Measurements from ENCODE around the gene POU6F2.

POU6F2 gene

DNA sequence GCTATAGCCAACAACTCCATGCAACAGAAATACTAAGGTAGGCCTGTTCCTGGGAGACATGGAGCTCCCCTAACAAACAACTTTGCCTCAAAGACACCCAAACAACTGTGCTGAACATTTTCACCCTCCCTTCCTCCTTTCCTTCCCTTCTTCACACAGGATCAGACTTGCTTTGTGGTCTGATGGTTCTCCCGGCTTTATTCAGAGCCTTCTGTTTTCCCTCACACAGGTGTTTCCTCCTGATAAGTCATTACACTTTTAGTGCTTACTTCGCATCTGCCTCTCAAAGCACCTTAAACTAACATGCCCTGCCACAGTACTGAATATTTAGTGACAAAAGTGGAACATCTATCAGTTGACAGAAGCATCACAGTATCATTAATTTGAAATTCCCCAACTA lies 532.2 kb downstream of the POU6F2 start:
- no peak for DNase-seq (ENCODE audit: low read depth)

DNA sequence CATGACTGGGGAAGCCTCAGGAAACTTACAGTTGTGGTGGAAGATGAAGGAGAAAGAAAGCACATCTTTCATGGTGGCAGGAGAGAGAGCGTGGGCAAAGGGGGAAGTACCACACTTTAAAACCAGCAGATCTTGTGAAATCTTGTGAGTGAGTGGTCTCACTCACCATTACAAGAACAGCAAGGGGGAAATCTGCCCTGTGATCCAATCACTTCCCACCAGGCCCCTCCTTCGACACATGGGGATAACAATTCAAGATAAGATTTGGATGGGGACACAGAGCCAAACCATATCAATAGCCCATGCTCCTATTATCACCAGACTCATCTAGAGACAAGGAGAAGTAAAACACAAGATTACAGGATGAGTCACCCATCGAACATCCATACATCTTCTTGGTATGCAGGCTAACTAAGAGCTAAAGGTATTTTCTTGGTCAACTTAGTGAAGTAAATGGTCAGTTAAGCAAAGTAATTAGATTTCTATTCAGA lies 533.2 kb downstream of the POU6F2 start:
- no peak for DNase-seq (ENCODE audit: low read depth)

DNA sequence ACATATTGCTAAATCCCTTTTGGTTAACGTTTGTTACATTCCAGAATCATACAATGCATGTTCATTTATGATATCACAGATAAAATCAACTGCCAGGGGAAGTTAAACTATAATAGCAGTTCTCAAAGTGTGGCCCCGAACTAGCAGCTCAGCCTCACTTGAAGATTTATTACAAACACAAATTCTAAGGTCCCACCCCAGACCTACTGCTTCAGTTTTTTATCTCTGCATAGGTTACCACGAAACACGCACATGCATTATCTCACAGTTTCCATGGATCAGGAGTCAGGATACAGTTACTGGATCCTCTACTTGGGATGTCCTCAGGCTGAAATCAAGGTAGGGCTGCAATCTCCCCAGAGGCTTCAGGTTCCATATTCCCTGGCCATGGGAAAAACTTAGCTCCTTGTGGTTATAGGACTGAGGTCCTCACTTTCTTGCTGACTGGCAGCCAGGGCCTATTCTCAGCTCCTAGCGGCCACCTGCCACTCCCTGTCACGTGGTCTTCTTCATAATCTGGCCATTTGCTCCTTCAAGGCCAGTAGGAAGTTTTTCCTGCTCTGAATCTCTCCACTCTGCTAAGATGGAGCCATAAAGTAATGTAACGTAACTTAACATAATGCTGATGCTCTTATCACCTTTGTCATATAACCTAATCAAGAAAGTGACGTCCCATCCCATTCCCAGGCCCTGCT lies 538.0 kb downstream of the POU6F2 start:
- DNase-seq (ENCODE audit: low read depth) = no peak

GRCh38 chr7:39516498-39516897 lies 538.8 kb downstream of the POU6F2 start:
- no peak for DNase-seq (ENCODE audit: low read depth)

DNA sequence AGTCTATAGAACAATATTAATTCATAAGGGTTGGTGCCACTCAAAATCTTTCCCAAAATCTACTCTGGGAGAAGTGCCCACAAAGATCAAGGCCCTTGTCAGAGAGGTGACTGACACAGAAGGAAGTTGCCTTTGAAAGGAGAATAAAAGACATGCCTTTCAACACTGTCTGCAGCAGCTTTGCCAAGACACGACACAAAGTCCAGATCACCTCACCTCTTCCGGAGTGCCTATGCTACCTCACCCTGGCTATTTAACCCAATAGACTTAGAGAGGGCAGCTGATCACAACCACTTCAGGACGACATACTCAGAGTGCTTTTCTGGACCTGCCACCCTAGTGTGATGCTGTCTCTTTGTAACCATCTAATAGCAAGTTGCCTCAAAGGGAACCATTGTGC lies 539.5 kb downstream of the POU6F2 start:
- DNase-seq (ENCODE audit: low read depth) = no peak
